ENCODE results near the gene TUNAR. TPM values are rescaled to one million over a fixed set of nuclear protein-coding genes. Genes with fewer than 3 reads are reported as not detected.

The TUNAR gene
- total and polyA plus RNA-seq, 2 experiments from 2014 or later: 23.1 to 56.2 TPM

DNA sequence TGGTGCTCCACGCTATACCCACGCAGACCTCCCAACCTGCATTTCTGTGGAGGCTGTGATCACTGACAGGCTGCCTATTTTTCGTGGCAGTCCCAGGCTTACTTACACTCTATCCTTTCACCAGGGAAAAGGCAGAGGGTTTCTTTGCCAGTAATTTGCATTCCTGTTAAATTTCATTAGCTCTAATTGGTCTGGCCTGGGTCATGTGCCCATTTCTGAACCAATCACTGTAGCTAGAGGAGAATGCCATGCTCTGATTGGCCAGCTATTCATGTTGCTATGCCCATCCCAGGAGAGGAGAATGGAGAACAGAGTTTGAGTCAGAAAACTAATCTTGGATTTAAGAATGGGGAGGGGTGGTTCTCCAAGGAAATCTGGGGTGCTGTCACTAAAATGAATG lies 43.2 kb upstream of the TUNAR start (continued):
- TF ChIP-seq, protein P1, sequence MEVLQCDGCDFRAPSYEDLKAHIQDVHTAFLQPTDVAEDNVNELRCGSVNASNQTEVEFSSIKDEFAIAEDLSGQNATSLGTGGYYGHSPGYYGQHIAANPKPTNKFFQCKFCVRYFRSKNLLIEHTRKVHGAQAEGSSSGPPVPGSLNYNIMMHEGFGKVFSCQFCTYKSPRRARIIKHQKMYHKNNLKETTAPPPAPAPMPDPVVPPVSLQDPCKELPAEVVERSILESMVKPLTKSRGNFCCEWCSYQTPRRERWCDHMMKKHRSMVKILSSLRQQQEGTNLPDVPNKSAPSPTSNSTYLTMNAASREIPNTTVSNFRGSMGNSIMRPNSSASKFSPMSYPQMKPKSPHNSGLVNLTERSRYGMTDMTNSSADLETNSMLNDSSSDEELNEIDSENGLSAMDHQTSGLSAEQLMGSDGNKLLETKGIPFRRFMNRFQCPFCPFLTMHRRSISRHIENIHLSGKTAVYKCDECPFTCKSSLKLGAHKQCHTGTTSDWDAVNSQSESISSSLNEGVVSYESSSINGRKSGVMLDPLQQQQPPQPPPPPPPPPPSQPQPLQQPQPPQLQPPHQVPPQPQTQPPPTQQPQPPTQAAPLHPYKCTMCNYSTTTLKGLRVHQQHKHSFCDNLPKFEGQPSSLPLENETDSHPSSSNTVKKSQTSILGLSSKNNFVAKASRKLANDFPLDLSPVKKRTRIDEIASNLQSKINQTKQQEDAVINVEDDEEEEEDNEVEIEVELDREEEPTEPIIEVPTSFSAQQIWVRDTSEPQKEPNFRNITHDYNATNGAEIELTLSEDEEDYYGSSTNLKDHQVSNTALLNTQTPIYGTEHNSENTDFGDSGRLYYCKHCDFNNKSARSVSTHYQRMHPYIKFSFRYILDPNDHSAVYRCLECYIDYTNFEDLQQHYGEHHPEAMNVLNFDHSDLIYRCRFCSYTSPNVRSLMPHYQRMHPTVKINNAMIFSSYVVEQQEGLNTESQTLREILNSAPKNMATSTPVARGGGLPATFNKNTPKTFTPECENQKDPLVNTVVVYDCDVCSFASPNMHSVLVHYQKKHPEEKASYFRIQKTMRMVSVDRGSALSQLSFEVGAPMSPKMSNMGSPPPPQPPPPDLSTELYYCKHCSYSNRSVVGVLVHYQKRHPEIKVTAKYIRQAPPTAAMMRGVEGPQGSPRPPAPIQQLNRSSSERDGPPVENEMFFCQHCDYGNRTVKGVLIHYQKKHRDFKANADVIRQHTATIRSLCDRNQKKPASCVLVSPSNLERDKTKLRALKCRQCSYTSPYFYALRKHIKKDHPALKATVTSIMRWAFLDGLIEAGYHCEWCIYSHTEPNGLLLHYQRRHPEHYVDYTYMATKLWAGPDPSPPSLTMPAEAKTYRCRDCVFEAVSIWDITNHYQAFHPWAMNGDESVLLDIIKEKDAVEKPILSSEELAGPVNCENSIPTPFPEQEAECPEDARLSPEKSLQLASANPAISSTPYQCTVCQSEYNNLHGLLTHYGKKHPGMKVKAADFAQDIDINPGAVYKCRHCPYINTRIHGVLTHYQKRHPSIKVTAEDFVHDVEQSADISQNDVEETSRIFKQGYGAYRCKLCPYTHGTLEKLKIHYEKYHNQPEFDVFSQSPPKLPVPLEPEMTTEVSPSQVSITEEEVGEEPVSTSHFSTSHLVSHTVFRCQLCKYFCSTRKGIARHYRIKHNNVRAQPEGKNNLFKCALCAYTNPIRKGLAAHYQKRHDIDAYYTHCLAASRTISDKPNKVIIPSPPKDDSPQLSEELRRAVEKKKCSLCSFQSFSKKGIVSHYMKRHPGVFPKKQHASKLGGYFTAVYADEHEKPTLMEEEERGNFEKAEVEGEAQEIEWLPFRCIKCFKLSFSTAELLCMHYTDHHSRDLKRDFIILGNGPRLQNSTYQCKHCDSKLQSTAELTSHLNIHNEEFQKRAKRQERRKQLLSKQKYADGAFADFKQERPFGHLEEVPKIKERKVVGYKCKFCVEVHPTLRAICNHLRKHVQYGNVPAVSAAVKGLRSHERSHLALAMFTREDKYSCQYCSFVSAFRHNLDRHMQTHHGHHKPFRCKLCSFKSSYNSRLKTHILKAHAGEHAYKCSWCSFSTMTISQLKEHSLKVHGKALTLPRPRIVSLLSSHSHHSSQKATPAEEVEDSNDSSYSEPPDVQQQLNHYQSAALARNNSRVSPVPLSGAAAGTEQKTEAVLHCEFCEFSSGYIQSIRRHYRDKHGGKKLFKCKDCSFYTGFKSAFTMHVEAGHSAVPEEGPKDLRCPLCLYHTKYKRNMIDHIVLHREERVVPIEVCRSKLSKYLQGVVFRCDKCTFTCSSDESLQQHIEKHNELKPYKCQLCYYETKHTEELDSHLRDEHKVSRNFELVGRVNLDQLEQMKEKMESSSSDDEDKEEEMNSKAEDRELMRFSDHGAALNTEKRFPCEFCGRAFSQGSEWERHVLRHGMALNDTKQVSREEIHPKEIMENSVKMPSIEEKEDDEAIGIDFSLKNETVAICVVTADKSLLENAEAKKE (CRISPR knock-in tag; IDR thresholded peaks at IDR 0.05): no peak
- TF ChIP-seq, protein P2, sequence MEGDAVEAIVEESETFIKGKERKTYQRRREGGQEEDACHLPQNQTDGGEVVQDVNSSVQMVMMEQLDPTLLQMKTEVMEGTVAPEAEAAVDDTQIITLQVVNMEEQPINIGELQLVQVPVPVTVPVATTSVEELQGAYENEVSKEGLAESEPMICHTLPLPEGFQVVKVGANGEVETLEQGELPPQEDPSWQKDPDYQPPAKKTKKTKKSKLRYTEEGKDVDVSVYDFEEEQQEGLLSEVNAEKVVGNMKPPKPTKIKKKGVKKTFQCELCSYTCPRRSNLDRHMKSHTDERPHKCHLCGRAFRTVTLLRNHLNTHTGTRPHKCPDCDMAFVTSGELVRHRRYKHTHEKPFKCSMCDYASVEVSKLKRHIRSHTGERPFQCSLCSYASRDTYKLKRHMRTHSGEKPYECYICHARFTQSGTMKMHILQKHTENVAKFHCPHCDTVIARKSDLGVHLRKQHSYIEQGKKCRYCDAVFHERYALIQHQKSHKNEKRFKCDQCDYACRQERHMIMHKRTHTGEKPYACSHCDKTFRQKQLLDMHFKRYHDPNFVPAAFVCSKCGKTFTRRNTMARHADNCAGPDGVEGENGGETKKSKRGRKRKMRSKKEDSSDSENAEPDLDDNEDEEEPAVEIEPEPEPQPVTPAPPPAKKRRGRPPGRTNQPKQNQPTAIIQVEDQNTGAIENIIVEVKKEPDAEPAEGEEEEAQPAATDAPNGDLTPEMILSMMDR (conservative IDR thresholded peaks at IDR 0.05; ENCODE audit: low read depth in 2 of 2): no peak

DNA sequence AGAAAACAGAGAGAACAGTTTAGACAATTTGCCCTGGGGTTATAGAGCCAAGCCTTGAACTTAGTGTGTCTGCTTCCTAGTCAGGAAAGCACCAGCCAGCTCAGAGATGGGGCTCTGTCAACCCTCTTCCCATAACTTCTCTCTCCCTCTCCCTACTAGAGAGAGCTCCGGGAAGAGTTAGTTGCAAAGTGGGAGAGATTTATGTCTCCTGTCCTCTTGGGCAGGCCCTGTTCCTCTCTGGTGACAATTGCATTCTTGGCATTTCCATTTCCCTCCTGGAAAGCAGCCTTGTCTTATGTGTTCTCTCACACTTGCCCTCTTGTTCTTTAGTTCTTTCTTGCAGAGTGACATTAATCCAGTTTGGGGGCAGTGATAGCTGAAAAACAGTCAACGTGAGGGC lies 42.1 kb upstream of the TUNAR start:
- no peaks in the 10 kb centered on the region for H4K20me1 ChIP-seq (replicated peaks; ENCODE audit: insufficient read depth)
- ATAC-seq: no peak
- H3K36me3 ChIP-seq (ENCODE audit: insufficient read depth): no peaks in the 10 kb centered on the region
- H3K79me2 ChIP-seq (replicated peaks; ENCODE audit: insufficient read depth): no peaks in the 10 kb centered on the region
- Mint-ChIP-seq H3K4me3 (no peak overlapping the region), H3K27ac (no peak overlapping the region), H3K27me3 (ENCODE audit: insufficient read depth, low read depth, poor library complexity) (peaks cover 4% of the 10 kb centered on the region), H3K9me3 (no peaks in the 10 kb centered on the region; the same call in 1 of the 3 replicates), H3K36me3 (ENCODE audit: low read depth) (no peaks in the 10 kb centered on the region), H3K4me1 (peaks cover 27% of the 10 kb centered on the region)
- H3K9me2 ChIP-seq (ENCODE audit: insufficient read depth): peaks cover 14% of the 10 kb centered on the region
- H2AFZ ChIP-seq: no peak overlapping the region
- no peaks in the 10 kb centered on the region for H3F3A ChIP-seq (replicated peaks; ENCODE audit: low read depth)
- no peaks in the 10 kb centered on the region for H3K27me3 ChIP-seq (ENCODE audit: insufficient read depth)
- no peak overlapping the region for H3K4me3 ChIP-seq
- peaks cover 12% of the 10 kb centered on the region; the same call in 1 of the 2 replicates for H3K4me1 ChIP-seq (ENCODE audit: insufficient read depth)
- DNase-seq (ENCODE audit: low spot score): no peak
- no peak overlapping the region for H3K27ac ChIP-seq (ENCODE audit: low read depth)
- H3K4me2 ChIP-seq: no peak overlapping the region
- TF ChIP-seq CREB1 (CRISPR knock-in tag; IDR thresholded peaks at IDR 0.05; ENCODE audit: low read depth): no peak
- no peak for TF ChIP-seq ZNF331 (CRISPR knock-in tag; IDR thresholded peaks at IDR 0.05; ENCODE audit: low read depth)
- TF ChIP-seq POLR2AphosphoS5 (IDR thresholded peaks at IDR 0.05; ENCODE audit: low read depth): no peak
- TF ChIP-seq STAT1 (IDR thresholded peaks at IDR 0.05; ENCODE audit: unreplicated experiment): no peak
- TF ChIP-seq, protein P2 (conservative IDR thresholded peaks at IDR 0.05; ENCODE audit: low read depth in 2 of 2): no peak
